Smooth muscle cell of the brain vasculature (primary cell): ENCODE data around the gene FBRSL1.

Experiments
- DNase-seq: peaks from one replicate; pipeline ENCODE4 v3.0.0-alpha.2; 2012; ENCODE audit warnings: low read depth, low spot score

FBRSL1 gene

GRCh38 chr12:132483612-132484011, 6.3 kb upstream of the FBRSL1 start:
- no peak for DNase-seq

- DNase-seq = no peak
Measured at GRCh38 chr12:132484183-132484890, 5.6 kb upstream of the FBRSL1 start.

- no peak for DNase-seq
Measured at GRCh38 chr12:132484891-132485441, 5.0 kb upstream of the FBRSL1 start.

GRCh38 chr12:132485619-132486018, 4.3 kb upstream of the FBRSL1 start:
- DNase-seq = no peak

DNA sequence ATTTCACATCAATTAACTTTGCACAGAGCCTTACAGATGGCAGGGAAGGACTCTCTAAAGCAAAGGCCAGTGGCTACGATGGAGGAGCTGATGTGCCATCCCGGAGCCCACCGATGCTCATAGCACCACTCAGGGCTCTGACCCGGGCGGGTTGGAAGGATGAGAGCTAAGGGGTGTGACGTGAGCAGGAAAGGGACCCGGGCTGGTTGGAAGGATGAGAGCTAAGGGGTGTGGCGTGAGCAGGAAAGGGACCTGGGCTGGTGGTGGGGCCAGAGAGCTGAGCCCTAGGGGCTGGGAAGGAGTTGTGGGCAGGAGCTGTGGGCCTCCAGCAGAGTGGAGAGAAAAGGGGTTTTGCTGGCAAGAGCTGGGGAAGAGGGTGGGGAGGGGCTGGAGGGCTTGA, 3.8 kb upstream of the FBRSL1 start:
- no peak for DNase-seq

DNA sequence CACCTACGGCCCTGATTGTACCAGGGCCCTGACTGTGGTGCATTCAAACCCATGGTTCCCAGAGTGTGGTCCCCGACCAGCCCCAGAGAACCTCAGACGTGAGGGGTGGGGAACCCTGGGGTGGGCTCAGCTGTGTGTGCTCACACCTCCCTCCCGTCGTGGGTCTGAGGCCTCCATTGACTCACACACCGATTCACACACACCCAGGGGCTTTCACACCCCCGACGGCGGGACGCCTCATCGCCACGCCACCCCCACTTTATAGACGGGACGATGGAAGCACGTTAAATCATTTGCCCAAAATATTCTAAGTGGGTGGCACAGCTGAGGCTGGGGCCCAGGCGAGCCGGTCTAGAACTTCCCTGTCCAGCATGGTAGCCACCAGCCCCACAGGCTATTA, 3.4 kb upstream of the FBRSL1 start:
- DNase-seq = no peak

- no peak for DNase-seq
Measured at GRCh38 chr12:132487311-132487741, 2.6 kb upstream of the FBRSL1 start.

- no peak for DNase-seq
Measured at GRCh38 chr12:132488127-132489077, 1.5 kb upstream of the FBRSL1 start.

- no peak for DNase-seq
Measured at GRCh38 chr12:132489078-132489601, 811 bp upstream of the FBRSL1 start.

- no peak for DNase-seq
Measured at GRCh38 chr12:132490422-132491137, 629 bp downstream of the FBRSL1 start.

DNA sequence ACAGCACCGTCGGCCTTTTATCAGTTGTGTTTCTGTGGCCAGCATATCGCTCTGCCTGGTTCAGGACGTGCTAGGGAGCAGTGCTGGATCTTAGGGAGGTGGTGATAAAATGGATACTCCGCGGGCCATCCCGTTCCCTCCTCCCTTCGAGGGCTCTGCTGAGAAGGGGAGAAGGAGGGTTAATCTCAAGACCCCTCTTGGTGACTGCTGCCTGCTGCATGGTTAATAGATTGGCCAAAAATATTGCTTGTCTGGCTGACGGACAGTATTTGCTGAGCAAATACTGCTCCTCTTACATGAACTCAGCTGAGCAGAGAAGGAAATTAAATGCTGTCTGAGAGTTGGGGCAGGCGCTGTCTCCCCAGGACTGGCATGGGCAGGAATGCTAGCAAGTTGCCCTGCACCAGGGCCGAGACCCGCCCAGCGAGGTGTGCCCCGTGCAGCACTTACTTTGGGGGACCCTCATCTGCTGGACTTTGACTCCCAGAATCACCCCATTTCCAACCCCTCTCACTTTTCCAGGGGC, 1.2 kb downstream of the FBRSL1 start:
- no peak for DNase-seq

GRCh38 chr12:132491761-132492378, 1.9 kb downstream of the FBRSL1 start:
- no peak for DNase-seq

- no peak for DNase-seq
Measured at GRCh38 chr12:132492522-132492921, 2.6 kb downstream of the FBRSL1 start.

- DNase-seq = no peak
Measured at GRCh38 chr12:132492951-132493350, 3.0 kb downstream of the FBRSL1 start.

- no peak for DNase-seq
Measured at GRCh38 chr12:132493482-132494178, 3.7 kb downstream of the FBRSL1 start.

DNA sequence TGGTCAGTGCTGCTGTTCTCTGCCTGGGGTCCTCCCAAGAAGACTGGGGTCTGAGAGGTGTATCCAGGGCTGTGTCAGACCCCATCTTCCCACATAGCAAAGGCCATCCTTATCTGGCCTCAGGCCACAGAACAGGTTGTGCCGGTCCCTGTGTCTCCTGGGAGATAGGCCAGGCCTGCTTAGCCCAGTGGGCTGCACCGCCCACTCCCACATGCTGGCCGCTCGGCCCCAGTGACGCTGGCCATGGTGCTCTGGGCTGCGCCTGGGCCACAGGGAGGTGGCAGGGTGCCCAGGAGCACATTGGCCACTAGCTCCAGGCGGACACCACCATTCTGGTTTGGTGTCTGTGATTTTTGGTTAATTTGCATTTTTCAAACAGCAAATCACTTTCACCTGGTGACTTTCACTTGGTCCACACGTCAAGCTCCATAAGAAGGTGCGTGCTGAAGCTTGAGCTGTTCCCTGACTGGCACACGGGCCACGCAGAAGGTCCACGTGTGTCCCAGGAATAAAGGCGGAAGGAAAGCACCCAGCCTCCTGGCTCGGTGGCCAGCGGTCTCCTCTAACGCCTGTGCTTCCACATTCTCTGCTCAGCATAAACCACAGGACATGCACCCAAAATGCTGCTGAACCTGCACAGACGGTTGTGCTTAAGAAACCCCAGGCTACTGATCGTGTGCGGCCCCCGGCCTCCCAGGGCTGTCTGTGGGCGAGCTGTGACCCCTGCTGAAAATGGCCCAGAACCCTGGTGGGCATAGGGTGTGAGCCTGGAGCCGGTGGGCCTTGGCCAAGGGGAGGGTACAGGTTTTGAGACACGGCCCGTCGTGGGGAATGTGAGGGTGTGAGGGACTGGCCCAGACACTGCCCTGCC, 4.6 kb downstream of the FBRSL1 start:
- no peak for DNase-seq

DNA sequence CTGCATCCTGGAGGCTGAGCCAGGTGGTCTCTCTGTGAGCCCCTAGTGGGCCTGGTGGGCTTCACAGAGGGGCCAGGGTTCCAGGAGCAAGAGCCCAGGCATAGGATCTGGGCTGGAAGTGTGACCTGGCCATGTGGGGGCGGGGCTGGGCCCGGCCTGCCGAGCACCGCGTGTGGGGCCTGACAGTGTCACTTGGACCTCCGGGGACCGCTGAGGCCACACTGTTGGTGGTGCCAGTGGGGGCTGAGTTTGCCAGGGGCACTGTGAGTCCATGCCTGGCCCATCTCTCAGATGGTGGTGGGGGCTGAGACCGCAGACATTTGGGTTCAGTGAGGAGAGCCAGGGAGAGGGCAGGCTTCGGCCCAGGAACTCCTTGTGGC, 5.2 kb downstream of the FBRSL1 start:
- no peak for DNase-seq

- no peak for DNase-seq
Measured at GRCh38 chr12:132495629-132496357, 5.8 kb downstream of the FBRSL1 start.

DNA sequence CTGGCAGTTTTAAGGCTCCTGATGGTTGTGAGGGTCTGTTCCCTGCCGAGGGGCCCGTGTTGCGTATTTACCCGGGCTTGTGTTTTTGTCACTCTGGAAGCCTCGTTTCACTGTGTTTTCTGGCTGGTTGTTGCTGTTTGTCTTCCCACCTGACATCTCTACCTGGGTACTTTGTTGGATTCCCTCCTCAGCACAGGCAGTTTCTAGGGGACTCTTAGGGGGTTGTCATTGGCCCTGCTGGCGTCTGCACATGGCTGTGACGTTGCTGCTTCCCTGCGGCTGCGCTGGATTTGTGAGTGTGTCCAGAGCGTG, 6.4 kb downstream of the FBRSL1 start:
- no peak for DNase-seq
